ENCODE results near the gene FAM110D.

FAM110D gene

GRCh38 chr1:26130695-26131094, 28.2 kb upstream of the FAM110D start:
- no peak for DNase-seq

- no peak for DNase-seq
These were observed 26.6 kb upstream of the FAM110D start for GRCh38 chr1:26132128-26132833.

GRCh38 chr1:26132834-26133167, 26.1 kb upstream of the FAM110D start:
- DNase-seq: no peak

GRCh38 chr1:26134466-26134865, 24.4 kb upstream of the FAM110D start:
- no peak for DNase-seq

- no peak for DNase-seq
These were observed 19.8 kb upstream of the FAM110D start for GRCh38 chr1:26138974-26139558.

- DNase-seq: no peak
These were observed 16.7 kb upstream of the FAM110D start for GRCh38 chr1:26142159-26142558.

GRCh38 chr1:26145041-26145959, 13.6 kb upstream of the FAM110D start:
- peak; percentile 87 for DNase-seq

- DNase-seq: no peak
These were observed 13.0 kb upstream of the FAM110D start for GRCh38 chr1:26145960-26146294.

- DNase-seq: no peak
These were observed 10.0 kb upstream of the FAM110D start for GRCh38 chr1:26148887-26149286.

- no peak for DNase-seq
These were observed 4.8 kb upstream of the FAM110D start for GRCh38 chr1:26153966-26154532.

GRCh38 chr1:26154750-26155149, 4.1 kb upstream of the FAM110D start:
- DNase-seq: no peak

GRCh38 chr1:26155370-26156284, 3.3 kb upstream of the FAM110D start:
- DNase-seq: no peak

GRCh38 chr1:26156285-26157038, 2.4 kb upstream of the FAM110D start:
- DNase-seq: peak; percentile 16

- DNase-seq: no peak
These were observed 490 bp upstream of the FAM110D start for GRCh38 chr1:26158271-26158907.

GRCh38 chr1:26159743-26160039, 812 bp downstream of the FAM110D start:
- DNase-seq: no peak

GRCh38 chr1:26160527-26161414, 1.9 kb downstream of the FAM110D start:
- DNase-seq: no peak

GRCh38 chr1:26161415-26162219, 2.7 kb downstream of the FAM110D start:
- DNase-seq: no peak

GRCh38 chr1:26162220-26162709, 3.4 kb downstream of the FAM110D start:
- DNase-seq: no peak

- DNase-seq: no peak
These were observed 4.8 kb downstream of the FAM110D start for GRCh38 chr1:26163684-26164035.

Data from NCI-H2171 treated with DMSO at 0.1 percent for 48 hours (cell line).